K562 (cell line): ENCODE results near the gene EVI5L. TPM values are rescaled to one million over a fixed set of nuclear protein-coding genes. Genes with fewer than 3 reads are reported as not detected.

Source experiments
- ATAC-seq: fragments of 200-7000 bp; cut with Tn5 transposase; 3 replicates; pipeline ENCODE4 v1.9.1; 2020; ENCODE audit warnings: moderate library complexity
- BruUV-seq: library from RNA; stranded (reverse); fragments of 400-500 nt; replicated peaks from 2 replicates; lab custom pipeline; 2021; lab: Mats Ljungman, UMichigan
- CTCF ChIA-PET: fragments of 300-600 bp; formaldehyde crosslinking; extraction: SDS; loops from one replicate; lab custom pipeline; 2021; ENCODE audit warnings: low intra/inter-chr PET ratio; lab: Yijun Ruan, JAX
- POLR2A ChIA-PET: fragments of 300-600, 350-650 bp; sonication (Branson Sonifier 250); formaldehyde crosslinking; extraction: SDS; loops from one replicate; lab custom pipeline; 2021; ENCODE audit warnings: antibody characterized with exemption, inconsistent platforms; lab: Yijun Ruan, JAX
- DNase-seq, 4 experiments: peaks; one replicate each; pipeline versions ENCODE4 v3.0.0 to v3.0.0-alpha.2; 2011 to 2018; ENCODE audit warnings: low spot score in 3 of 4, mixed read lengths in 3 of 4; ENCODE audit errors: extremely low read depth in 1 of 4
- FAIRE-seq: peaks from 2 replicates; lab custom pipeline; 2011; peaks lifted over from hg19 to GRCh38; lab: Jason Lieb, UNC
- H2AFZ ChIP-seq: 2 replicates; pipeline ENCODE4 v1.6.0; 2011; ENCODE audit warnings: low read depth, low read length, control low read depth, inconsistent platforms
- H3K27ac ChIP-seq: fragments of 200-600 bp; 3 replicates; pipeline ENCODE4 v1.8.0; 2011; ENCODE audit warnings: low read depth, mild to moderate bottlenecking, control low read depth, inconsistent platforms, low read length, moderate library complexity, mixed read lengths; ENCODE audit errors: extremely low read depth
- H3K27me3 ChIP-seq, 2 experiments: fragments of 300-600 bp in 1 of 2; 2 replicates in 1 of 2; 3 replicates in 1 of 2; pipeline versions ENCODE4 v1.6.0 to v1.8.0; 2011; ENCODE audit warnings: inconsistent platforms in 2 of 2, low read length in 2 of 2, mild to moderate bottlenecking in 1 of 2, mixed read lengths in 1 of 2, moderate library complexity in 1 of 2; ENCODE audit not compliant: control insufficient read depth in 2 of 2, insufficient read depth in 2 of 2
- H3K36me3 ChIP-seq: fragments of 300-600 bp; 3 replicates; pipeline ENCODE4 v1.8.0; 2011; ENCODE audit warnings: mild to moderate bottlenecking, low read length, inconsistent platforms; ENCODE audit not compliant: control insufficient read depth, insufficient read depth
- H3K4me1 ChIP-seq, 2 experiments: fragments of 200-600 bp in 1 of 2; replicated peaks in 1 of 2; 2 replicates in 1 of 2; 3 replicates in 1 of 2; pipeline versions ENCODE4 v1.5.1 to v1.8.0; 2011; ENCODE audit warnings: inconsistent platforms in 2 of 2, low read length in 2 of 2, mild to moderate bottlenecking in 1 of 2, mixed read lengths in 1 of 2, moderate library complexity in 1 of 2; ENCODE audit not compliant: control insufficient read depth in 2 of 2, insufficient read depth in 2 of 2
- H3K4me2 ChIP-seq: 2 replicates; pipeline ENCODE4 v1.6.1; 2011; ENCODE audit warnings: low read length, control low read depth, inconsistent platforms, mixed read lengths; ENCODE audit not compliant: insufficient read depth
- H3K4me3 ChIP-seq: fragments of 200-600 bp; sonication (generic), shearing (Covaris generic); 2 replicates; pipeline ENCODE4 v1.5.1; 2016; ENCODE audit warnings: control low read depth, inconsistent platforms
- H3K79me2 ChIP-seq: fragments of 200-600 bp; 3 replicates; pipeline ENCODE4 v1.8.0; 2011; ENCODE audit warnings: low read length, inconsistent platforms; ENCODE audit not compliant: control insufficient read depth, insufficient read depth
- H3K9ac ChIP-seq, 2 experiments: 2 replicates each; pipeline versions ENCODE4 v1.6.0 to v1.6.1; 2011; ENCODE audit warnings: low read depth in 2 of 2, low read length in 2 of 2, control low read depth in 1 of 2, inconsistent platforms in 1 of 2, mild to moderate bottlenecking in 1 of 2, mixed read lengths in 1 of 2; ENCODE audit not compliant: insufficient read depth in 1 of 2
- H3K9me1 ChIP-seq: one replicate; pipeline ENCODE4 v1.6.0; 2011; ENCODE audit warnings: inconsistent platforms, mild to moderate bottlenecking, low read length, moderate library complexity; ENCODE audit not compliant: control insufficient read depth, insufficient read depth
- H3K9me3 ChIP-seq: replicated peaks from 2 replicates; pipeline ENCODE4 v1.5.1; 2011; ENCODE audit warnings: low read depth, low read length, inconsistent platforms; ENCODE audit not compliant: control insufficient read depth, insufficient read depth
- H4K20me1 ChIP-seq: replicated peaks from 2 replicates; pipeline ENCODE4 v1.6.1; 2011; ENCODE audit warnings: low read length, inconsistent platforms, mixed read lengths; ENCODE audit not compliant: control insufficient read depth, insufficient read depth
- BDP1 ChIP-seq: IDR thresholded peaks from 3 replicates; pipeline ENCODE4 v1.6.1; 2011; ENCODE audit not compliant: insufficient read length, insufficient read depth
- CHAMP1 ChIP-seq: fragments of 450-650 bp; IDR thresholded peaks from 2 replicates; pipeline ENCODE4 v1.6.1; 2016; ENCODE audit warnings: mild to moderate bottlenecking
- CREB3 ChIP-seq: fragments of 450-650 bp; conservative IDR thresholded peaks from 2 replicates; pipeline ENCODE4 v1.6.1; 2016; ENCODE audit warnings: missing genetic modification characterization, low read depth, mild to moderate bottlenecking, missing compliant biosample characterization, moderate library complexity
- E2F4 ChIP-seq: sonication (generic); formaldehyde crosslinking; IDR thresholded peaks from 2 replicates; pipeline ENCODE4 v1.8.0; 2022; ENCODE audit warnings: mild to moderate bottlenecking, low read depth, missing genetic modification reagents
- MAFK ChIP-seq: IDR thresholded peaks from 2 replicates; pipeline ENCODE4 v1.6.1; 2011; ENCODE audit warnings: low read length, improper control_type of control experiment
- MIER1 ChIP-seq: fragments of 450-650 bp; IDR thresholded peaks from 2 replicates; pipeline ENCODE4 v1.6.1; 2016; ENCODE audit warnings: antibody characterized with exemption, mild to moderate bottlenecking, low read depth
- MYC ChIP-seq, 2 experiments: fragments of 250-450 bp in 1 of 2; sonication (Bioruptor Pico) in 1 of 2; IDR thresholded peaks; 2 replicates each; pipeline versions ENCODE4 v1.5.1 to v1.6.1; 2012 to 2021; ENCODE audit warnings: low read depth in 2 of 2, borderline replicate concordance in 1 of 2, improper control_type of control experiment in 1 of 2, low read length in 1 of 2, mild to moderate bottlenecking in 1 of 2, moderate library complexity in 1 of 2
- NKRF ChIP-seq: fragments of 450-650 bp; IDR thresholded peaks from 2 replicates; pipeline ENCODE4 v1.6.1; 2016; ENCODE audit warnings: borderline replicate concordance
- PYGO2 ChIP-seq: fragments of 450-650 bp; IDR thresholded peaks from 2 replicates; pipeline ENCODE4 v1.6.1; 2016; ENCODE audit warnings: mild to moderate bottlenecking, missing genetic modification characterization, moderate library complexity, missing compliant biosample characterization
- USF1 ChIP-seq: sonication (generic); formaldehyde crosslinking; IDR thresholded peaks from 2 replicates; pipeline ENCODE4 v1.9.0; 2022; ENCODE audit warnings: mild to moderate bottlenecking, missing genetic modification reagents
- WGBS: fragments of 100-300 bp; shearing (Covaris generic); methylation state at CpG from one replicate; pipeline ENCODE4 v1.1.6; 2016; ENCODE audit warnings: low coverage, mixed read lengths; ENCODE audit not compliant: insufficient coverage; ENCODE audit errors: missing lambda C conversion rate; 5-methylcytosine and 5-hydroxymethylcytosine counted together
- in situ Hi-C: fragments of 300-500 bp; cut with MboI; formaldehyde crosslinking; loops from 4 replicates; pipeline ENCODE4 v1.15.0; 2018; ENCODE audit warnings: inconsistent platforms, mixed read lengths
- intact Hi-C: fragments of 100-400 bp; cut with micrococcal nuclease; formaldehyde crosslinking; loops from 2 replicates; pipeline ENCODE4 v1.14.2; 2022
- polyA plus RNA-seq, 8 experiments: library from polyadenylated mRNA; depleted of rRNA in 4 of 8; stranded (reverse) in 5 of 8; unstranded in 3 of 8; fragments of >200 nt; fragmentation: Nextera tagmentation in 2 of 8; fragmentation: Illumina TruSeq in 1 of 8; extraction: Ambion mirVana in 2 of 8; extraction: Trizol in 1 of 8; gene quantifications; 2 replicates each; pipeline versions ENCODE4 v1.2.1 to v1.2.3, GENCODE V29; 2011 to 2014; ENCODE audit warnings: inconsistent platforms in 1 of 8, missing spikeins in 1 of 8
- total RNA-seq, 7 experiments: library from RNA; depleted of rRNA in 6 of 7; stranded (reverse); fragments of >200 nt in 6 of 7; fragmentation: Illumina TruSeq in 2 of 7; extraction: Trizol in 2 of 7; gene quantifications; 2 replicates each; pipeline versions ENCODE4 v1.2.1 to v1.2.3, GENCODE V29; 2011 to 2021; ENCODE audit warnings: low replicate concordance in 1 of 7

The EVI5L gene
- total and polyA plus RNA-seq, 9 of the 15 experiments (the other 6 are each of a cell fraction or from before 2014, with no cell fraction given): 0.69 to 1.8 (median 1.2) TPM; not detected in 2

- Histone ChIP-seq H3K9me1 (no peaks in the 10 kb centered on the region), H3K79me2 (no peaks in the 10 kb centered on the region), H3K4me3 (peak overlapping the region; percentile 75), H3K36me3 (no peaks in the 10 kb centered on the region), H2AFZ (peak overlapping the region; percentile 98), H3K27me3 (no peaks in the 10 kb centered on the region; a peak in 1 of 5 replicates), H3K9ac (no peak overlapping the region), H3K27ac (peak overlapping the region; percentile 81; the same call in 2 of the 3 replicates), H3K4me1 (peaks cover 10 to 81% of the 10 kb centered on the region in 2 experiments; a peak in 4 of 5 replicates), H3K9me3 (no peaks in the 10 kb centered on the region), H4K20me1 (peaks cover 13% of the 10 kb centered on the region), H3K4me2 (peak overlapping the region; percentile 97)
- ATAC-seq (peak; percentile 62), FAIRE-seq (peak; percentile 100), DNase-seq (peak; percentile 73 to 98 (median 85))
- intact Hi-C loops (loop anchor here (2.0 to 5.0 kb wide), 2 partner anchors 32 to 51 kb away; partner anchors contain the start of genes MAP2K7 and SNAPC2), in situ Hi-C loops (no loop called here)
- BruUV-seq: no TSS peak
- 0% methylated on average over 10 of the region's 11 CpGs for WGBS
- CTCF ChIA-PET: no interaction called here
- POLR2A ChIA-PET: interaction anchor here (0.5 to 1.2 kb wide), 8 partner anchors 13 to 541 kb away, joined by 3 to 5 read pairs (median 4); partner anchors contain the start of gene SNAPC2
- TF ChIP-seq CHAMP1 (no peak), E2F4 (CRISPR knock-in tag) (no peak), NKRF (peak; percentile 48), USF1 (CRISPR knock-in tag) (peak; percentile 38; the same call in 1 of the 2 replicates), BDP1 (no peak), MIER1 (peak; percentile 24; the same call in 1 of the 2 replicates), MAFK (no peak), CREB3 (tag) (no peak), MYC (IDR thresholded peaks at IDR 0.05; ENCODE audit: low read depth, low read length) (peak; percentile 36; the same call in 1 of the 2 replicates), MYC (CRISPR knock-in tag; IDR thresholded peaks at IDR 0.05; ENCODE audit: borderline replicate concordance, low read depth) (no peak), PYGO2 (peak; percentile 17; the same call in 1 of the 2 replicates)
Observed at GRCh38 chr19:7870571-7871436, 40.8 kb downstream of the EVI5L start.
